HepG2 (cell line): ENCODE data around the gene SNUPN. TPM values are rescaled to one million over a fixed set of nuclear protein-coding genes. Genes with fewer than 3 reads are reported as not detected.

Experiments
- ATAC-seq: fragments of 200-7000 bp; cut with Tn5 transposase; 3 replicates; pipeline ENCODE4 v1.9.1; 2020; ENCODE audit warnings: mild to moderate bottlenecking, moderate library complexity
- BruUV-seq: library from RNA; stranded (reverse); fragments of 400-500 nt; replicated peaks from 2 replicates; lab custom pipeline; 2021; lab: Mats Ljungman, UMichigan
- CTCF ChIA-PET: fragments of 300-600 bp; formaldehyde crosslinking; extraction: SDS; loops from one replicate; lab custom pipeline; 2021; ENCODE audit warnings: low total read pairs, inconsistent platforms, low intra/inter-chr PET ratio; lab: Yijun Ruan, JAX
- POLR2A ChIA-PET: fragments of 350-600 bp; sonication (Branson Sonifier 250); formaldehyde crosslinking; loops from one replicate; lab custom pipeline; 2020; ENCODE audit warnings: antibody characterized with exemption, inconsistent platforms; lab: Yijun Ruan, JAX
- DNase-seq: peaks from one replicate; pipeline ENCODE4 v3.0.0-alpha.2; 2015; ENCODE audit warnings: low spot score
- FAIRE-seq: peaks from 3 replicates; lab custom pipeline; 2011; peaks lifted over from hg19 to GRCh38; lab: Jason Lieb, UNC
- H2AFZ ChIP-seq: one replicate; pipeline ENCODE4 v1.6.1; 2011; ENCODE audit warnings: low read length, inconsistent platforms
- H3K27ac ChIP-seq: fragments of 300-600 bp; 3 replicates; pipeline ENCODE4 v1.8.0; 2011; ENCODE audit warnings: mixed run types, mild to moderate bottlenecking, mixed read lengths, low read length, inconsistent platforms; ENCODE audit not compliant: insufficient read depth; ENCODE audit errors: extremely low read length
- H3K27me3 ChIP-seq, 2 experiments: fragments of 200-600 bp in 1 of 2; 2 replicates in 1 of 2; 3 replicates in 1 of 2; pipeline versions ENCODE4 v1.6.0 to v1.8.0; 2011; ENCODE audit warnings: low read length in 2 of 2, mild to moderate bottlenecking in 2 of 2, moderate library complexity in 2 of 2, inconsistent platforms in 1 of 2; ENCODE audit not compliant: insufficient read depth in 2 of 2, control insufficient read depth in 1 of 2
- H3K36me3 ChIP-seq, 2 experiments: fragments of 200-600 bp in 1 of 2; replicated peaks in 1 of 2; 2 replicates in 1 of 2; 3 replicates in 1 of 2; pipeline versions ENCODE4 v1.5.1 to v1.8.0; 2011; ENCODE audit warnings: low read length in 2 of 2, inconsistent platforms in 1 of 2; ENCODE audit not compliant: insufficient read depth in 2 of 2, control insufficient read depth in 1 of 2
- H3K4me1 ChIP-seq: 2 replicates; pipeline ENCODE4 v1.5.1; 2012; ENCODE audit warnings: low read length, inconsistent platforms; ENCODE audit not compliant: insufficient read depth
- H3K4me2 ChIP-seq: 2 replicates; pipeline ENCODE4 v1.6.0; 2011; ENCODE audit warnings: low read depth, low read length, inconsistent platforms
- H3K4me3 ChIP-seq, 3 experiments: fragments of 200-600 bp in 1 of 3; sonication (generic), shearing (Covaris generic) in 1 of 3; replicated peaks in 1 of 3; 2 replicates each; pipeline ENCODE4 v1.5.1; 2011 to 2016; ENCODE audit warnings: low read length in 3 of 3, inconsistent platforms in 2 of 3, low read depth in 2 of 3, mild to moderate bottlenecking in 2 of 3, control low read depth in 1 of 3, mixed read lengths in 1 of 3; ENCODE audit not compliant: insufficient read depth in 1 of 3
- H3K79me2 ChIP-seq: one replicate; pipeline ENCODE4 v1.6.1; 2011; ENCODE audit warnings: low read length, inconsistent platforms; ENCODE audit not compliant: insufficient read depth
- H3K9ac ChIP-seq: 2 replicates; pipeline ENCODE4 v1.6.0; 2011; ENCODE audit warnings: mild to moderate bottlenecking, low read depth, low read length, inconsistent platforms; ENCODE audit not compliant: insufficient read depth
- H3K9me3 ChIP-seq: 2 replicates; pipeline ENCODE4 v1.5.1; 2012; ENCODE audit warnings: mild to moderate bottlenecking, low read length
- H4K20me1 ChIP-seq: 2 replicates; pipeline ENCODE4 v1.6.0; 2011; ENCODE audit warnings: inconsistent platforms, mild to moderate bottlenecking, low read length, moderate library complexity; ENCODE audit not compliant: insufficient read depth
- EHMT2 ChIP-seq: fragments of 200-600 bp; sonication (generic); IDR thresholded peaks from 2 replicates; pipeline ENCODE4 v1.7.0; 2017; ENCODE audit warnings: antibody characterized with exemption, low read depth, low read length, borderline replicate concordance
- FOXO1 ChIP-seq: sonication (generic); formaldehyde crosslinking; IDR thresholded peaks from 2 replicates; pipeline ENCODE4 v1.4.0; 2020; ENCODE audit warnings: missing genetic modification reagents
- KAT2B ChIP-seq: fragments of 150-350 bp; IDR thresholded peaks from 2 replicates; pipeline ENCODE4 v1.6.1; 2014; ENCODE audit warnings: low read depth, low read length, borderline replicate concordance
- MED1 ChIP-seq: sonication (generic); formaldehyde crosslinking; IDR thresholded peaks from 2 replicates; pipeline ENCODE4 v1.4.0; 2020; ENCODE audit warnings: missing genetic modification reagents
- MTF2 ChIP-seq: sonication (generic); formaldehyde crosslinking; IDR thresholded peaks from 2 replicates; pipeline ENCODE4 v1.5.0; 2020; ENCODE audit warnings: missing genetic modification reagents, borderline replicate concordance
- NBN ChIP-seq: fragments of 450-650 bp; conservative IDR thresholded peaks from 2 replicates; pipeline ENCODE4 v1.6.1; 2017
- NCOA5 ChIP-seq: sonication (generic); formaldehyde crosslinking; IDR thresholded peaks from 2 replicates; pipeline ENCODE4 v1.4.0; 2020; ENCODE audit warnings: missing genetic modification reagents
- PAWR ChIP-seq: sonication (generic); formaldehyde crosslinking; IDR thresholded peaks from 2 replicates; pipeline ENCODE4 v1.4.0; 2020; ENCODE audit warnings: missing genetic modification reagents, mild to moderate bottlenecking, borderline replicate concordance
- SRSF9 ChIP-seq: fragments of 200-400 bp; formaldehyde crosslinking; IDR thresholded peaks from 2 replicates; pipeline ENCODE4 v1.6.1; 2018; ENCODE audit warnings: borderline replicate concordance, mild to moderate bottlenecking, low read depth, low read length; ENCODE audit not compliant: insufficient read depth, poor library complexity, severe bottlenecking
- TAF15 ChIP-seq: fragments of 200-400 bp; formaldehyde crosslinking; IDR thresholded peaks from one replicate; pipeline ENCODE4 v1.6.1; 2018; ENCODE audit warnings: mild to moderate bottlenecking, low read depth, low read length; ENCODE audit not compliant: poor library complexity, severe bottlenecking
- TEF ChIP-seq: sonication (generic); formaldehyde crosslinking; IDR thresholded peaks from 2 replicates; pipeline ENCODE4 v1.5.0; 2020; ENCODE audit warnings: missing genetic modification reagents
- TRIM24 ChIP-seq: sonication (generic); formaldehyde crosslinking; IDR thresholded peaks from 2 replicates; pipeline ENCODE4 v1.8.0; 2022; ENCODE audit warnings: mild to moderate bottlenecking, missing genetic modification reagents
- U2AF2 ChIP-seq: fragments of 200-400 bp; formaldehyde crosslinking; IDR thresholded peaks from 2 replicates; pipeline ENCODE4 v1.6.1; 2017; ENCODE audit warnings: low read depth, mild to moderate bottlenecking, low read length
- ZBTB38 ChIP-seq: sonication (generic); formaldehyde crosslinking; IDR thresholded peaks from 2 replicates; pipeline ENCODE4 v1.5.1; 2020; ENCODE audit warnings: mild to moderate bottlenecking, missing genetic modification reagents
- ZKSCAN5 ChIP-seq: sonication (generic); formaldehyde crosslinking; IDR thresholded peaks from 2 replicates; pipeline ENCODE4 v1.5.1; 2020; ENCODE audit warnings: mild to moderate bottlenecking, missing genetic modification reagents
- ZKSCAN8 ChIP-seq: IDR thresholded peaks from 2 replicates; pipeline ENCODE4 v1.6.1; 2016; ENCODE audit warnings: borderline replicate concordance, missing genetic modification reagents, missing compliant biosample characterization
- ZNF362 ChIP-seq: sonication (generic); formaldehyde crosslinking; IDR thresholded peaks from 2 replicates; pipeline ENCODE4 v1.4.0; 2020; ENCODE audit warnings: missing genetic modification reagents, mild to moderate bottlenecking, borderline replicate concordance
- ZNF512B ChIP-seq: sonication (generic); formaldehyde crosslinking; IDR thresholded peaks from 2 replicates; pipeline ENCODE4 v1.5.1; 2020; ENCODE audit warnings: missing genetic modification reagents, mild to moderate bottlenecking, borderline replicate concordance
- ZNF674 ChIP-seq: sonication (generic); formaldehyde crosslinking; IDR thresholded peaks from 2 replicates; pipeline ENCODE4 v1.5.0; 2020; ENCODE audit warnings: low read depth, mild to moderate bottlenecking, missing genetic modification reagents
- WGBS: methylation state at CpG from one replicate; pipeline ENCODE4 v1.1.6; 2017; ENCODE audit warnings: low lambda C conversion rate; 5-methylcytosine and 5-hydroxymethylcytosine counted together
- in situ Hi-C: cut with HindIII; loops from 2 replicates; pipeline ENCODE4 v1.10.0; 2017; ENCODE audit warnings: low pct_unique_long_range_greater_than_20kb; ENCODE audit not compliant: extremely low pct_ligation_motif_present
- intact Hi-C: fragments of 100-400 bp; cut with micrococcal nuclease; formaldehyde crosslinking; loops from one replicate; pipeline ENCODE4 v1.10.0; 2022; ENCODE audit not compliant: unreplicated experiment
- polyA plus RNA-seq, 8 experiments: library from polyadenylated mRNA; depleted of rRNA in 3 of 8; stranded (reverse) in 7 of 8; unstranded in 1 of 8; fragments of >200 nt; fragmentation: Illumina TruSeq in 4 of 8; extraction: Trizol in 4 of 8; gene quantifications; 2 replicates each; pipeline versions ENCODE4 v1.2.1 to v1.2.3, GENCODE V29; 2011 to 2016; ENCODE audit warnings: low read depth in 4 of 8, missing spikeins in 1 of 8, mixed read lengths in 1 of 8; ENCODE audit not compliant: insufficient read depth in 1 of 8
- total RNA-seq, 5 experiments: library from RNA; depleted of rRNA; stranded (reverse); fragments of >200 nt; fragmentation: Illumina TruSeq; extraction: Trizol; gene quantifications; 2 replicates each; pipeline ENCODE4 v1.2.3, GENCODE V29; 2016; ENCODE audit warnings: low read depth in 1 of 5

Gene SNUPN
- total and polyA plus RNA-seq, 2 of the 13 experiments (the other 11 are each of a cell fraction or from before 2014, with no cell fraction given), result 9.0 to 16.4 TPM

- H2AFZ ChIP-seq, result no peak within 1 kb of the TSS
- 2% methylated on average over 22 of the region's 83 CpGs for WGBS
- in situ Hi-C loops, result loop anchor here (10.0 kb wide), 1 partner anchor 275 kb away; the partner anchor contains the start of gene MAN2C1
- peak; percentile 97 for DNase-seq
- FAIRE-seq, result peak; percentile 97
- CTCF ChIA-PET, result interaction anchor here (1.5 kb wide), 1 partner anchor 44 kb away, joined by 6 read pairs; no protein-coding TSS in a partner anchor
- H3K9ac ChIP-seq, result peak within 1 kb of the TSS; percentile 93
- intact Hi-C loops, result loop anchor here (2.0 kb wide), 1 partner anchor 13 kb away; no protein-coding TSS in a partner anchor
- H3K36me3 ChIP-seq, result 0 out of 5 replicates have a peak, but pooled peaks cover 0 to 3% of the 10 kb centered on the region in 2 experiments
- H3K4me2 ChIP-seq, result peak within 1 kb of the TSS; percentile 90
- H3K27ac ChIP-seq, result peak within 1 kb of the TSS; percentile 94
- H3K79me2 ChIP-seq, result peaks cover 29% of the 10 kb centered on the region
- H3K4me3 ChIP-seq, result peak within 1 kb of the TSS; percentile 77 to 94 (median 87)
- peaks cover 32% of the 10 kb centered on the region for H3K4me1 ChIP-seq
- ATAC-seq, result peak; percentile 92
- no TSS peak for BruUV-seq
- H3K9me3 ChIP-seq, result no peaks in the 10 kb centered on the region
- peaks cover 0 to 2% of the 10 kb centered on the region in 2 experiments; a peak in 1 of 5 replicates for H3K27me3 ChIP-seq
- H4K20me1 ChIP-seq, result no peaks in the 10 kb centered on the region; the same call in 1 of the 2 replicates
- POLR2A ChIA-PET, result interaction anchor here (0.7 to 6.9 kb wide), 24 partner anchors 7 to 311 kb away, joined by 3 to 47 read pairs (median 6); partner anchors contain the start of genes COMMD4, MAN2C1, PTPN9 and SIN3A
- TF ChIP-seq EHMT2 (no peak), ZKSCAN5 (no peak), ZNF512B (CRISPR knock-in tag) (0 out of 2 replicates have a peak, but pooled peaks have one; percentile 32), MTF2 (CRISPR knock-in tag) (peak; percentile 54; the same call in 1 of the 2 replicates), PAWR (CRISPR knock-in tag) (no peak), MED1 (CRISPR knock-in tag) (peak; percentile 83), SRSF9 (no peak), TRIM24 (peak; percentile 52), ZBTB38 (CRISPR knock-in tag) (peak; percentile 73), NCOA5 (no peak), TEF (peak; percentile 62; the same call in 1 of the 2 replicates), KAT2B (no peak), ZNF362 (CRISPR knock-in tag) (peak; percentile 54; the same call in 1 of the 2 replicates), FOXO1 (CRISPR knock-in tag) (0 out of 2 replicates have a peak, but pooled peaks have one; percentile 18), U2AF2 (no peak), TAF15 (no peak), ZNF674 (CRISPR knock-in tag) (no peak), ZKSCAN8 (CRISPR knock-in tag) (no peak), NBN (no peak)
Measured at GRCh38 chr15:75639709-75640482, 14.4 kb upstream of the SNUPN start, which contains the start of gene IMP3. TSS of gene IMP3 (minus strand) at chr15:75640224. CDS start at chr15:75640168, 56 bp downstream.
